Measurements from ENCODE around the gene HADHA.
A peak's percentile ranks its signal among the peaks of the same experiment; 100 is the strongest.

HADHA gene

DNA sequence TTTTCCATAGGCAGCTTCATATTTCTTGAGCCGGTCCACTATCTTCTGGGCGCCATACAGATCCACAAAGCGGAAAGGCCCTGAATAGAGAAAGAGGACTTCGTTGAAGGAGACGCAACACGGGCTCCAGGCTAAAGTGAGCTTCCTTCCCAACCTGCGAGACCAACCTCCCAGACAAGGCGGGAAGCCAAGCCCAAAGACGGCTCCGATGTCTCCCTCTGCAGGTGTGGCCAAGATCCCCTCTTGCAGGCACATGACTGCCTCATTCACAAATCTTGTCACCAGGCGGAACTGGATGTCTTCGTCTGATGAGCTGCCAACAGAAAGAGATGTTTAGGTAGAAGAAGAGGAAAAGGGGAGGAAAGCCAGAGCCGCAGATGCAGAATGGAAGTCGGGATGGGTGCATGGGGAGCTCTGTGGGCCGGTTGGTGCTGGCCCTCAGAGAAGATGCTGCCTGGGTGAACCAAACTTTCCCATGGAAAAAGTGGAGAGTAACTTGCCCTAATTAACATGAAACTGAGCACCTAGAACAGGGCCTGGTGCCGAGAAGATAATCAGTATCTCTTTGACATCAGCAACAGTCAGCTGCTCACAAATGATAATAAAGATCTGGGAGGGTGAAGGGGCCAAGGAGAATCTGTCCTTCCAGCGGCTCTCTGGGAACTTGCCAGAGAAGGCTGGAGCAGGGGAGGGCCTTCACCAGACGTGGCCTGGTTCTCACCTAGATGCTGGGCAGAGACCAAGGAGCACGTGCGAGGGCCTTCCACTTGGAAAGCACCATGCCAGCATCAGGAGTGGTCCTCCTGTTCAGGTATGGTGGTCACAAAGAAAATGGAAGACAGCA is 52.9 kb downstream of the HADHA start:
- no peak for DNase-seq

DNA sequence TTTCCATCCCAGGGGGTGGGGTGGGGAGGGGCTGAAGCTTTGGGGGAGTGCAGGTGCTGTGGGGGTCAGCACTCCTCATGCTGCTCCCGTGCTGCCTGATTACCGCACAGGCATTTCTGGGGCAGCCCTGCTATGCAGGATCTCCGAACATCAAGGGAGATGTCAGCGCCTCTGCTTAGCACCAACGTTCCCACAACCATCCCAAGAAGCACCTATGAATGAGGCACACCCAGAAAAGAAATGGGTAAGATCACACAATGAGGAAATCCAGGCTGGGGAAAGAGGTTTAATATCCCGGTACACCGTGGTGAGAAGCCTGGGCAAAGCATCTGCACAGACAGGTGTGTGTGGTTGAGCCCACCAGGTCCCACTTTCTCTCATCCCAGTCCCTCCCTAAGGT is 54.1 kb downstream of the HADHA start:
- no peak for DNase-seq

DNA sequence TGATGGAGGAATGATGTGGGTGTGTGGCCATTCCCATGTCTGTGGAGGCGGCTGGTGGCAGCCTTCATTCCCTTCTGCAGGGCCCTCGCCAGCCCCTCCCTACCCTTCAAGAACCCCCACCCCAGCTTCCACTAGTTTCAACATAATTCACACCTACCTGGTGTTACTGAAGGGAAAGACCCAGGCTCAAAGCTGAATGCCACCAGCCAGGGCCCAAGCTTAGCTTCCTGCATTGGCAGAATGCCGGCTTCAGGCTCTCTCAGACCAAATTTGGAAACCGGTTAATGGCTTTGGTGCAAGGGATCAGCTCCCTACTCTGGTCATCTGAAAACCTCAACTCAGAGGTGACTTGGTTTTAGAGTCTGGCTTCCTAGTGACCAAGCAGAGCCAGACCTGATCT is 54.7 kb downstream of the HADHA start:
- no peak for DNase-seq

DNA sequence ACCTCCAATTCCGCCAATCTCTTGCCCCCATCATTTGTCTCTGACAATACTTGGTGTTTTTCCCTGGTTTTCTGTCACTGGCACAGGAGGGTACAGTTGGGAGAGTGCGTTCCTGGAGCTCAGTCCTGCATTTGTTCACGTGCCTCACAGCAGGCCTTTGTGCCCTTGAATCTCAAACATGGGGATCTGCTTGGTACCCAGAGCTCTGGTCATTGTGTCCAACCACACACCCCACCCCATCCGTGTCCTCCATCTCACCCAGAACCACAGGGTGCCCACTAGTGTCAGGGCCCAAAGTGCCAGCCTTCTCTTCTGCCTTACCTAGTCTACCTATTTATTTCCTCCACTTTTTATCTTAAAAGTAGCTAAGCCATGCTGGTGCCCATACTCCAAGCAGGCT is 55.3 kb downstream of the HADHA start:
- no peak for DNase-seq

DNA sequence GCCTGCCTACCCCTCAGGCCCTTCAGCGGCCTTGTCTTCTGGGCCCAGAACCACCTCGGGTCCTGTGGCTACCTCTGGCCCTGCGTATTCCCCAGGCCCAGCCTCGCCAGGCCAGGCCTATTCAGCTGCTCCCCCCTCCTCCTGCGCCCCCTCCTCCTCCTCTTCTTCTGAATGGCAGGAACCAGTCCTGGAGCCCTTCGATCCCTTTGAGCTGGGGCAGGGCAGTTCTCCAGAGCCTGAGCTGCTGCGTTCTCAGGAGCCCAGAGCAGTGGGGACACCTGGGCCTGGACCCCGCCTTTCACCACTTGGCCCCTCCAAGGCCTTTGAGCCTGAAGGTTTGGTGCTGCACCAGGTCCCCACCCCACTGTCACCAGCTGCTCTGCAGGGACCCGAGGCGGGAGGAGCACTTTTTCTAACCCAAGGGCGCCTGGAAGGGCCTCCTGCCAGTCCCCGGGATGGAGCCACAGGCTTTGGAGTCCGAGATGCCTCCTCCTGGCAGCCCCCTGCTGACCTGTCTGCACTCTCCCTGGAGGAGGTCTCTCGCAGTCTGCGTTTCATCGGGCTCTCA is 56.8 kb downstream of the HADHA start:
- DNase-seq = no peak

DNA sequence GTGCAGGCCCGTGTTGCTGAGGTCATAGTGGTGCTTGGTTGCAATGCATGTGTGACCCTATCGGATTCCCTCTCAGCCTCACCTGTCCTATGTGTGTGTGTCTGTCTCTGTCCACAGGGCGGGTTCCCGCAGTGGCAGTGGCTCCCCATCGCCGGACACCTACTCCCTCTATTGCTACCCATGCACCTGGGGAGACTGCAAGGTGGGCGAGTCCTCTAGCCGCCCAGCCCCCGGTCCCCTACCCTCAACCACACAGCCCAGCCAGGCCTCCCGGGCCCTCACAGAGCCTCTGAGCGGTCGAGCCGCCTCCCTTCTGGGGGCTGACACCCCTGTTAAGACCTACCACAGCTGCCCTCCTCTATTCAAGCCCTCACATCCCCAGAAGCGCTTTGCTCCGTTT is 57.3 kb downstream of the HADHA start:
- DNase-seq = no peak

DNA sequence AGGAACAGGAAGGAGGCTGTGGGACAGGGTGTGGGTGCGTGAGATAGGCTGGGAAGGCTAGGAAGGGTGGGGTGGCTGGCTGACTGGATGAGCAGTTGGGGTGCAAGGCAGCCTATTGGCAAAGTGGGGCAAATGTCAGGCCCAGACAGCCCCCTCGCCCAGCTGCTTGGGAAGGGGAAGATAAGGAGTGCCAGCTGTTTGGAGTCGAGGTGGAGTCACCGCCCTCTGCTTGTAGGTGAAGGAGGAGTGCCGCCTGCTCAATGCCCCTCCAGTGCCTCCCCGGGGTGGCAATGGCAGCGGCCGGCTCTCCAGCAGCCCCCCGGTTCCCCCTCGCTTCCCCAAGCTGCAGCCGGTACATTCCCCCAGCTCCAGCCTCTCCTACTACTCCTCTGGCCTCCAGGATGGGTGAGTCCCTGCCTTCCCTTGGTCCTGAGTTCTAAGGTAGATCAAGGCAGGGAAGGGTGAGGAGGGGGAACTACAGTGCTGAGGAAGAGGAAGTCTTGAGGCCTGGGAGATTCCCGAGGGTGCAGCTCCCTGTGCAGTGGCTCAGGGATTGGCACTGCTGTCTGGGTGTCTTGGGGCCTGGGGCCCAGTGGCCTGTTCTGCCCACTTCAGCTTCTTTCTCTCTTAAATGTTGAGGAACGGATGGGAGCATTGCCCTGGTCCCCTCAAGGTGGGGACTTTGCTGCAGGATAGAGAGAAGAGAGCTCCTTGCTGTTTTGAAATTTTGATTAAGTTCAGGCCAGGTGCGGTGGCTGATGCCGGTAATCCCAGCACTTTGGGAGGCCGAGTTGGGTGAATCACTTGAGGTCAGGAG is 58.3 kb downstream of the HADHA start:
- no peak for DNase-seq

DNA sequence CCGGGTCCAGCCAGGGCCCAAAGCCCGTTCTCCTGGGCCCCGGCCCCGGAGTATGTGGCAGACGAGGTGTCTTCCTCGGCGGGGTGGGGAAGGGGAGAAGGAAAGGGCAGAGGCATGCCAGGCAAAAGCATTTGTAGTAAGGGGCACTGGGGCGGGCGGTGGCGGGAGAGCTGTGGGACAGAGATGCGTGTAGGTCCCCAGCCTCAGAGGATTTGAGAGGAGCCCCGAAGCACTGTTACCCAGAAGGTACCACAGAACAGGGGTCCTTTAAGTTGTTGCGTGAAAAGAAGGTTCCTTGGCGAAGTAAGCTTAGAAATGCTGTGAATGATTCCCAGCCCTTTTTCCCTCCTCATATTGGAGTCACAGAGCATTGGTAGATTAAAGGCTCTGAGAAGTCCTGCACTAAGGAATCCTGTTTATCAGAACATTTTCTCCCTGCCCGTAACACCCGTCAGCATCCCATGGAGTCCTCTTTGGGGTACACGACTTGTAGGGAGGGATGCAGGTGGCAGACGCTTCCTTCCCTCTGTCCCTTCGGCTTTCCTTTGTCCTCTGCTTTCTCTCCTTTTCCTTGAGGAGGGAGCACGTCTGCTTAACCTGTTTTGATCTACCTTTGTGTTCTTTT is 59.0 kb downstream of the HADHA start:
- no peak for DNase-seq

DNA sequence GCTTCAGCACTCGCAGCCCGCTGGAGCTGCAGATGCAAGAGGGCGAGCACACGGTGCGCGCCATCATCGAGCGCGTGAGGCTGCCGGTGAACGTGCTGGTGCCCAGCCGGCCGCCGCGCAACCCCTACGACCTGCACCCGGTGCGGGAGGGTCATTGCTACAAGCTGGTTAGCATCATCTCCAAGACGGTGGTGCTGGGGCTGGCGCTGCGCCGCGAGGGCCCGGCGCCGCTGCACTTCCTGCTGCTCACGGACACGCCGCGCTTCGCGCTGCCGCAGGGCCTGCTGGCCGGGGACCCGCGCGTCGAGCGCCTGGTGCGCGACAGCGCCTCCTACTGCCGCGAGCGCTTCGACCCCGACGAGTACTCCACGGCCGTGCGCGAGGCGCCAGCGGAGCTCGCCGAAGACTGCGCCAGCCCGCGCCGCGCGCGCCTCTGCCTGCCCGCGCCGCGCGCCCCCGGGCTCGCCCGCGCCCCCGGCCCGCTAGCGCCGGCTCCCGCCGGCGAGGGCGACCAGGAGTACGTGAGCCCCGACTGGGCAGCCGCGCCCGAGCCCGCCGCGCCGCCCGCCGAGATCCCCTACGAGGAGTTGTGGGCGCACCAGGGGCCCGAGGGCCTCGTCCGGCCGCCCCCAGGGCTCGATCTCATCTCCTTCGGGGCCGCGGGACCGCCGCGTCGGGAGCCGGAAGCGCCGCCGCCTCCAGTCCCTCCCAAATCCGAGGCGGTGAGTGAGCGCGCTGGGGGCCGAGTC is 59.7 kb downstream of the HADHA start:
- DNase-seq = peak; percentile 83 to 86

DNA sequence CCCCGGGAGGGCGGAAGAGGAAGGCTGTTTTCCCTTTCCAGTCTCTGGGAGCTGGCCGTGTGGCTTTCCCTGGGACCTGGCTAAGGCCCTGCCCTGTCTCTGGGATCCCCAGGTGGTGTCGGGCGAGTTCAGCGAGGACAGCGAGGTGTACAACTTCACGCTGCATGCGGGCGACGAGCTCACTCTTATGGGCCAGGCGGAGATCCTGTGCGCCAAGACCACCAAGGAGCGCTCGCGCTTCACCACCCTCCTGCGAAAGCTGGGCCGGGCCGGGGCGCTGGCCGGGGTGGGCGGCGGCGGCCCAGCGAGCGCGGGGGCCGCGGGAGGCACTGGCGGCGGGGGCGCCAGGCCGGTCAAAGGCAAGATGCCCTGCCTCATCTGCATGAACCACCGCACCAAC is 60.3 kb downstream of the HADHA start:
- DNase-seq = no peak

DNA sequence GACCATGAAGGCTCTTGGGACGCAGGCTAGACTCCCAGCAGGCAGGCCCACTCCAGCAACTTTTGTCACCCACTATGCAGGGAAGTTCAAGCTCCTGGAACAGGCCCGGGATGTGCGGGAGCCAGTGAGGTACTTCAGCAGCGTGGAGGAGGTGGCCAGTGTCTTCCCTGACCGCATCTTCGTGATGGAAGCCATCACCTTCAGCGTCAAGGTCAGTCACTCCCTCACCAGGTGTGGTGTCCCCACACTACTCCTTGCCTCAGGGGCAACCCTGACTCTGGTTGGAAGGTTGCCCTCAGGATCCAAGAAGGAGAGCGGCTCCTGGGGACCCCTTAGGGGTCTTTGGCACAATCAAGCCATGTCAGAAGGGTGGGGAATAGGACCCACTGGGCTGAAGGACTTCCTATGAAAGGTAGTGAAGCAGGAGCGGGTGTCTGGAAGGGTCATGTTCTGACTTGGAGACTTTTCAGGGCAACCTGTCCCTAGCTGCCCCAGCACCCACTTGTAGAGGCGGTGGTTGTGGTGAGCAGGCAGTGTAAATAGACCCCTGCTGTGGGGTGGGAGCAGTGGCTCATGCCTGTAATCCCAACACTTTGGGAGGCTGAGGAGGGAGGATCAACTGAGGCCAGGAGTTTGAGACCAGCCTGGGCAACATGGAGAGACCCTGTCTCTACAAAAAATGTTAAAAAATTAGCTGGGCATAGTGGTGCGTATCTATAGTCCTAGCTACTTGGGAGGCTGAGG is 61.4 kb downstream of the HADHA start:
- DNase-seq = no peak

DNA sequence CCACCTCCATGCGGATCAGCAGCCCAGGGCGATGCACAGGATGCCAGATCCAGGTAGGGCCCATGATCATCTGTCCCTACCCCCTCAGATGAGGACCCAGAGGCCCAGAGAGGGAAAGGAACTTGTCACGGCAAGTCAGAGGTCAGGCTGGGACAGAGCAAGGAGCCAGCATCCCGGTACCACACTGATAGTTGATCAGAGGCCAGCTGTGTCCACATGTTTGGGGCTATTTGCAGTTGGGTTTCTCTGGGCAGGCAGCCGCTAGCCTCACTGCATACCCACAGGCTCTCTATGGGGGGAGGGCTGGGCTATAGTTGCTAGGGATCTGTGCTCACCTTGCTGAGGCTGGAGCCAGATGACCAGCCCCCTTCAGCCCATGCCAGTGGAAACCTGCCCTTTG is 62.0 kb downstream of the HADHA start:
- DNase-seq = no peak

DNA sequence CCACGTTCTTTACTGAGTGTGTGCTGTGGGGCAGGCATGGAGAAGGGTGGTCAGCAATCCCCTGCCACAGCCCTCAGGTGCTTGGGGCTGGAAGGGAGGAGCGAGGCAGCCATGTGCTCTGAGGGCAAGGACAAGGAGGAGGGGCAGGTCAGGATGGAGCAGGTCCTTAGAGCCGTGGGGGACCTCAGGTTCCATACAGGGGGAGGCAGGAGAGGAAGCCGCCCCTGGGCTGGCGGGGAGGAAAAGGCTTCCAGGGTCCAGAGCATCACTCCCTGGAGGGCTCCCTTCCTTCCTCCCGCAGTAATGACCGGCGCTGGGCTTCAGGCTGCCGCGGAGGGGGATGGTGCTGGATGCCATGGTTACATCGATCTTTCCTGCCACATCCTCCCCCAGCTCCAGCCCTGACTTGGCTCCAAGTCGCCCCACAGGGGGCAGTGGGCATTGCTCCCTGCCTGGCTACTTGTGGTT is 65.0 kb downstream of the HADHA start:
- no peak for DNase-seq

- no peak for DNase-seq
Measured at GRCh38 chr2:26178746-26179436, 65.5 kb downstream of the HADHA start.

GRCh38 chr2:26178246-26178645 is 66.2 kb downstream of the HADHA start:
- no peak for DNase-seq

DNA sequence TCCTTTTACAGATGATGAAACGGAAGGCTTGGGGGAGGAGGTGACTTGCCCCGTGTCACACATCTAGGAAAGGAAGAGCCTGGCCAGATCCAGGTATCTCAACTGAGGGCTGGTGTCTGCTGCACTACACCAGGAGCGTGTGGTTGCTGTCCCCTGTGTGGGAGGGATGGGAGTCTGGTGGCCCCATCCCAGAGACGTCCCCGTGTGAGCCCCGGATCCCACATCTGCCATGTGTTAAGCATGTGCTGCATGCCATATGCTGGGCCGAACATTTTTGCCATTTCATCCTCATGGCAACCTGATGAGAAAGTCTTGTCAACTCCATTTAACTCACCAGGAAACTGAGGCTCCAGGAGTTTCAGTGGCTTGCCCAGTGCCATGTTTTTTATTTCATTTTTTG is 67.3 kb downstream of the HADHA start:
- DNase-seq = no peak

DNA sequence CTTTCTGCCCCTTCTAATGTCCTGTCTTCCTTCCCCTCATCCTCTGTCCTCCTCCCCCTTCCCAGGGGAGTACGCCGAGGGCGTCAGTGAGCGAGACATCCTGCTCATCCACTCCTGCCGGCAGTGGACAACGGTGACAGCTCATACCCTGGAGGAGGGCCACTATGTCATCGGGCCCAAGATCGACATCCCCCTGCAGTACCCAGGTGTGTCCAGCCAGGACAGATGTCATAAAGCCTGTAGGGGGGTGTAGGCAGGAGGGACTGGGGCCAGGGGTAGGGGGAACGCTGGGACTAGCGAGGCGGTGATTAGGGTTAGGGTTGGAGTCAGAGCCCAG is 68.2 kb downstream of the HADHA start:
- no peak for DNase-seq

- no peak for DNase-seq
Measured at GRCh38 chr2:26175466-26176278, 68.8 kb downstream of the HADHA start.

DNA sequence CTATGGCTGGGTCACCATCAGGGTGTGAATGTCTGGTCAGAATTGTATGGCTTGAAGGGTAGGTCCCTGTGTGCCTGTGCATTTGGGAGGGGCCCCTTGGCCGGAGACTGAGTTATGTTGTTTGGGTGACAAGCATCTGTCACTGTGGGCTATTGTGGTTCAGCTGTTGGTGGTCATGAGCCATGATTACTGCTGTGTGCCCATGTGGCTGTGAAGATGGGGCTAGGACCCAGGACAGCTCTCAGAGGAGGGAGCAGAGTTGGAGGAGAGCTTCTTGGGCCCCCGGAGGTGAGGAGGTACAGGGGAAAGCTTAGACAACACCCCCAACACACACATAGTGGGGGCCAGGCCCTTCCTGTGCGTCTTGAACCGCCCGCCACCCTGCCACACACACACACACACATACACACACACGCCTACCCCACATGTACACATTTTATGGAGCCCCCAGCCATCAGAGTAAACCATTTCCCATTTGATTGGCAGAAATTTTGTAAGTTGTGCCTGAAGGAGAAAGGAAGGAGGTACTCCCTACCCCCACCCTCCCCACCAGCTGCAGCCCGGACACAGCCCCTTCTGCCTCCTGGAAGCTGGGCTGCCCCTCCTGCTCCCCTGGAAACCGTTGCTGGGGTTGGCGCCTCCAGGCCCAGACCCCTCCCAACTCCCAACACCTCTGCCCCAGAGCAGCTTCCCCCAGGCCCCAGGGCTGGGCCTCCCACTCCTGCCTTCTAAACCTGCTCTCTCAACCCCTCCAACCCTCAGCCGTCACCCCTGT is 69.6 kb downstream of the HADHA start:
- DNase-seq = no peak
